Liver (tissue), 9 donors: Measurements from ENCODE around the gene XYLB. TPM values are rescaled to one million over a fixed set of nuclear protein-coding genes. Genes with fewer than 3 reads are reported as not detected.
"Not testable (repeated sequence)": the region's sequence is repeated elsewhere in the genome, so short reads cannot be mapped to it uniquely, and the experiment has no call there.

Experiments used
- DNase-seq: peaks from one replicate; pipeline ENCODE4 v3.0.0-alpha.2; 2017; ENCODE audit warnings: low spot score
- H3K27ac ChIP-seq, 2 donors: one replicate each; pipeline ENCODE4 v1.7.0; 2013; ENCODE audit warnings: inconsistent platforms in 2 of 2, low read length in 2 of 2, control low read depth in 1 of 2, low read depth in 1 of 2, mild to moderate bottlenecking in 1 of 2
- H3K27me3 ChIP-seq, 4 donors: one replicate each; pipeline versions ENCODE4 v1.6.1 to v1.7.0; 2013; ENCODE audit warnings: low read length in 3 of 4, inconsistent platforms in 1 of 4, mild to moderate bottlenecking in 1 of 4, moderate library complexity in 1 of 4; ENCODE audit not compliant: control insufficient read depth in 4 of 4, insufficient read depth in 4 of 4
- H3K36me3 ChIP-seq, 4 donors: one replicate each; pipeline versions ENCODE4 v1.6.1 to v1.7.0; 2013; ENCODE audit warnings: low read length in 3 of 4, mild to moderate bottlenecking in 3 of 4, low read depth in 1 of 4, moderate library complexity in 1 of 4; ENCODE audit not compliant: control insufficient read depth in 4 of 4, insufficient read depth in 3 of 4
- H3K4me1 ChIP-seq, 4 donors: one replicate each; pipeline versions ENCODE4 v1.6.1 to v1.7.0; 2013; ENCODE audit warnings: low read length in 3 of 4, mild to moderate bottlenecking in 3 of 4, moderate library complexity in 1 of 4; ENCODE audit not compliant: control insufficient read depth in 4 of 4, insufficient read depth in 4 of 4
- H3K4me3 ChIP-seq, 3 donors: one replicate each; pipeline versions ENCODE4 v1.6.1 to v1.7.0; 2013; ENCODE audit warnings: low read length in 3 of 3, control low read depth in 1 of 3, low read depth in 1 of 3, mild to moderate bottlenecking in 1 of 3
- H3K9ac ChIP-seq, 2 donors: one replicate each; pipeline ENCODE4 v1.7.0; 2013; ENCODE audit warnings: low read length in 2 of 2, mild to moderate bottlenecking in 2 of 2, moderate library complexity in 2 of 2, control low read depth in 1 of 2, low read depth in 1 of 2
- H3K9me3 ChIP-seq, 4 donors: one replicate each; pipeline versions ENCODE4 v1.6.1 to v1.7.0; 2013; ENCODE audit warnings: low read length in 3 of 4; ENCODE audit not compliant: control insufficient read depth in 4 of 4
- EGR1 ChIP-seq, 2 donors: IDR thresholded peaks; 2 replicates each; pipeline ENCODE4 v1.6.1; 2016 to 2018; ENCODE audit warnings: antibody characterized with exemption in 2 of 2, low read depth in 2 of 2
- FOXA2 ChIP-seq: IDR thresholded peaks from 2 replicates; pipeline ENCODE4 v1.6.1; 2016; ENCODE audit warnings: antibody characterized with exemption
- GABPA ChIP-seq, 2 donors: IDR thresholded peaks in 1 of 2; conservative IDR thresholded peaks in 1 of 2; 2 replicates each; pipeline ENCODE4 v1.6.1; 2016; ENCODE audit warnings: antibody characterized with exemption in 2 of 2, mild to moderate bottlenecking in 1 of 2, moderate library complexity in 1 of 2
- JUND ChIP-seq, 2 donors: IDR thresholded peaks; 2 replicates each; pipeline ENCODE4 v1.6.1; 2016; ENCODE audit warnings: antibody characterized with exemption in 2 of 2
- NR2F2 ChIP-seq: IDR thresholded peaks from 2 replicates; pipeline ENCODE4 v1.6.1; 2016; ENCODE audit warnings: antibody characterized with exemption
- RAD21 ChIP-seq, 2 donors: IDR thresholded peaks; 2 replicates each; pipeline ENCODE4 v1.6.1; 2016; ENCODE audit warnings: antibody characterized with exemption in 2 of 2, mild to moderate bottlenecking in 2 of 2
- WGBS: extraction: QIAGEN DNeasy Blood & Tissue Kit; methylation state at CpG from one replicate; pipeline ENCODE4 v1.1.7; 2013; 5-methylcytosine and 5-hydroxymethylcytosine counted together
- polyA plus RNA-seq, 2 donors: library from polyadenylated mRNA; stranded (reverse) in 1 of 2; unstranded in 1 of 2; fragments of 200-250 nt in 1 of 2; fragments of >200 nt in 1 of 2; fragmentation: Nextera tagmentation in 1 of 2; extraction: Ambion mirVana in 1 of 2; gene quantifications; one replicate each; pipeline versions ENCODE4 v1.2.1 to v1.2.3, GENCODE V29; 2013 to 2015
- total RNA-seq, 2 donors: library from RNA; depleted of rRNA; stranded (reverse); fragments of >200 nt; gene quantifications; one replicate each; pipeline ENCODE4 v1.2.3, GENCODE V29; 2014
- TF ChIP-seq, protein P1 (sequence below): IDR thresholded peaks from 2 replicates; pipeline ENCODE4 v1.6.1; 2016; ENCODE audit warnings: antibody characterized with exemption
- TF ChIP-seq, protein P2 (sequence below): IDR thresholded peaks from 2 replicates; pipeline ENCODE4 v1.6.1; 2016; ENCODE audit warnings: antibody characterized with exemption
- TF ChIP-seq, protein P3 (sequence below): IDR thresholded peaks from 2 replicates; pipeline ENCODE4 v1.6.1; 2016; ENCODE audit warnings: antibody characterized with exemption, mild to moderate bottlenecking
- TF ChIP-seq, protein P4 (sequence below): fragments of 150-350 bp; IDR thresholded peaks from 2 replicates; pipeline ENCODE4 v1.5.1; 2017; ENCODE audit warnings: improper control_type of control experiment, low read depth, low read length; ENCODE audit not compliant: missing input control
- donor health status: healthy.
- donor health status: healthy.
- donor health status: healthy.
- donor health status: healthy.
- donor health status: healthy.

The XYLB gene
- total and polyA plus RNA-seq, 4 donors: 14.2 to 51.5 (median 18.0) TPM

DNA sequence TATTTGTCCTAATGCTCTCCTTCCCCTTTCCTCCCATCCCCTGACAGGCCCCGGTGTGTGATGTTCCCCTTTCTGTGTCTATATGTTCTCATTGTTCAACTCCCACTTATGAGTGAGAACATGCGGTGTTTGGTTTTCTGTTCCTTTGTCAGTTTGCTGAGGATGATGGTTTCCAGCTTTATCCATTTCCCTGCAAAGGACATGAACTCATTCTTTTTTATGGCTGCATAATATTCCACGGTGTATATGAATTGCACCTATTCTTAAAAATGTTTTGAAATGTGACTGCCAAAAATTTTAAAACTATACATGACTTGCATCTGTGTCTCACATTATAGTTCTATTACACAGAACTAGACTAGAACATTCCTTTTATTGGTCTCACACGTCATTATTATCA, 25.9 kb upstream of the XYLB start:
- not testable (repeated sequence) for H3K9ac ChIP-seq, H3K27me3 ChIP-seq, H3K4me3 ChIP-seq, H3K36me3 ChIP-seq, H3K27ac ChIP-seq, H3K4me1 ChIP-seq, H3K9me3 ChIP-seq, DNase-seq
- WGBS: 95% methylated on average over 4 of the region's 4 CpGs

DNA sequence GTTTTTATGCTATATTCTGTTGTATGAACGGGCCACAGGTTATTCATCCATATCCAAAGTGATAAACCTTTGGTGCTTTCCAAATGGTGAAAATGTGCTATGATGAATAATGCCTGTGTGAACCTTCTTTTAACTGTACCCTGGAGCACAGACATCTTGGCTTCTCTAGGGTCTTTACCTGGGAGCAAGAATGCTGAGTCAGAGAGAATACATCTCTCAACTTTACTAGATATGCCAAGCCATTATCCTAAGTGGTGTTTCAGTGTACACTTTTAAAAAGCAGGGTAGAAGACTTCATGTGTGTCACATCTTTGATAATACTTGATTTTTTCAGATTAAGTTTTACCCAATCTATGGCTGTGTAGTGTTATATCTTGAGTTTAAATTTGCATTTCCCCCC, 23.5 kb upstream of the XYLB start:
- no peak for TF ChIP-seq JUND (IDR thresholded peaks at IDR 0.05)
- no peak for TF ChIP-seq RAD21 (IDR thresholded peaks at IDR 0.05)
- TF ChIP-seq, protein P1, sequence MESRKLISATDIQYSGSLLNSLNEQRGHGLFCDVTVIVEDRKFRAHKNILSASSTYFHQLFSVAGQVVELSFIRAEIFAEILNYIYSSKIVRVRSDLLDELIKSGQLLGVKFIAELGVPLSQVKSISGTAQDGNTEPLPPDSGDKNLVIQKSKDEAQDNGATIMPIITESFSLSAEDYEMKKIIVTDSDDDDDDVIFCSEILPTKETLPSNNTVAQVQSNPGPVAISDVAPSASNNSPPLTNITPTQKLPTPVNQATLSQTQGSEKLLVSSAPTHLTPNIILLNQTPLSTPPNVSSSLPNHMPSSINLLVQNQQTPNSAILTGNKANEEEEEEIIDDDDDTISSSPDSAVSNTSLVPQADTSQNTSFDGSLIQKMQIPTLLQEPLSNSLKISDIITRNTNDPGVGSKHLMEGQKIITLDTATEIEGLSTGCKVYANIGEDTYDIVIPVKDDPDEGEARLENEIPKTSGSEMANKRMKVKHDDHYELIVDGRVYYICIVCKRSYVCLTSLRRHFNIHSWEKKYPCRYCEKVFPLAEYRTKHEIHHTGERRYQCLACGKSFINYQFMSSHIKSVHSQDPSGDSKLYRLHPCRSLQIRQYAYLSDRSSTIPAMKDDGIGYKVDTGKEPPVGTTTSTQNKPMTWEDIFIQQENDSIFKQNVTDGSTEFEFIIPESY: no peak
- TF ChIP-seq, protein P2, sequence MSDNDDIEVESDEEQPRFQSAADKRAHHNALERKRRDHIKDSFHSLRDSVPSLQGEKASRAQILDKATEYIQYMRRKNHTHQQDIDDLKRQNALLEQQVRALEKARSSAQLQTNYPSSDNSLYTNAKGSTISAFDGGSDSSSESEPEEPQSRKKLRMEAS: no peak
- TF ChIP-seq NR2F2: no peak
- TF ChIP-seq, protein P3, sequence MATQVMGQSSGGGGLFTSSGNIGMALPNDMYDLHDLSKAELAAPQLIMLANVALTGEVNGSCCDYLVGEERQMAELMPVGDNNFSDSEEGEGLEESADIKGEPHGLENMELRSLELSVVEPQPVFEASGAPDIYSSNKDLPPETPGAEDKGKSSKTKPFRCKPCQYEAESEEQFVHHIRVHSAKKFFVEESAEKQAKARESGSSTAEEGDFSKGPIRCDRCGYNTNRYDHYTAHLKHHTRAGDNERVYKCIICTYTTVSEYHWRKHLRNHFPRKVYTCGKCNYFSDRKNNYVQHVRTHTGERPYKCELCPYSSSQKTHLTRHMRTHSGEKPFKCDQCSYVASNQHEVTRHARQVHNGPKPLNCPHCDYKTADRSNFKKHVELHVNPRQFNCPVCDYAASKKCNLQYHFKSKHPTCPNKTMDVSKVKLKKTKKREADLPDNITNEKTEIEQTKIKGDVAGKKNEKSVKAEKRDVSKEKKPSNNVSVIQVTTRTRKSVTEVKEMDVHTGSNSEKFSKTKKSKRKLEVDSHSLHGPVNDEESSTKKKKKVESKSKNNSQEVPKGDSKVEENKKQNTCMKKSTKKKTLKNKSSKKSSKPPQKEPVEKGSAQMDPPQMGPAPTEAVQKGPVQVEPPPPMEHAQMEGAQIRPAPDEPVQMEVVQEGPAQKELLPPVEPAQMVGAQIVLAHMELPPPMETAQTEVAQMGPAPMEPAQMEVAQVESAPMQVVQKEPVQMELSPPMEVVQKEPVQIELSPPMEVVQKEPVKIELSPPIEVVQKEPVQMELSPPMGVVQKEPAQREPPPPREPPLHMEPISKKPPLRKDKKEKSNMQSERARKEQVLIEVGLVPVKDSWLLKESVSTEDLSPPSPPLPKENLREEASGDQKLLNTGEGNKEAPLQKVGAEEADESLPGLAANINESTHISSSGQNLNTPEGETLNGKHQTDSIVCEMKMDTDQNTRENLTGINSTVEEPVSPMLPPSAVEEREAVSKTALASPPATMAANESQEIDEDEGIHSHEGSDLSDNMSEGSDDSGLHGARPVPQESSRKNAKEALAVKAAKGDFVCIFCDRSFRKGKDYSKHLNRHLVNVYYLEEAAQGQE: no peak
- TF ChIP-seq GABPA (IDR thresholded peaks at IDR 0.05 in 1 of 2, conservative IDR thresholded peaks at IDR 0.05 in 1 of 2): no peak
- TF ChIP-seq FOXA2: no peak
- TF ChIP-seq EGR1 (IDR thresholded peaks at IDR 0.05; ENCODE audit: low read depth in 2 of 2): no peak
- H3K36me3 ChIP-seq: no peaks in the 10 kb centered on the region
- no peak overlapping the region for H3K9ac ChIP-seq
- peaks cover 0 to 3% (median 0%) of the 10 kb centered on the region in 4 donors for H3K9me3 ChIP-seq
- 95% methylated on average over 1 of the region's 1 CpG for WGBS
- no peaks in the 10 kb centered on the region for H3K27me3 ChIP-seq
- no peaks in the 10 kb centered on the region for H3K4me1 ChIP-seq
- DNase-seq: no peak
- H3K4me3 ChIP-seq: no peak overlapping the region
- H3K27ac ChIP-seq: no peak overlapping the region

DNA sequence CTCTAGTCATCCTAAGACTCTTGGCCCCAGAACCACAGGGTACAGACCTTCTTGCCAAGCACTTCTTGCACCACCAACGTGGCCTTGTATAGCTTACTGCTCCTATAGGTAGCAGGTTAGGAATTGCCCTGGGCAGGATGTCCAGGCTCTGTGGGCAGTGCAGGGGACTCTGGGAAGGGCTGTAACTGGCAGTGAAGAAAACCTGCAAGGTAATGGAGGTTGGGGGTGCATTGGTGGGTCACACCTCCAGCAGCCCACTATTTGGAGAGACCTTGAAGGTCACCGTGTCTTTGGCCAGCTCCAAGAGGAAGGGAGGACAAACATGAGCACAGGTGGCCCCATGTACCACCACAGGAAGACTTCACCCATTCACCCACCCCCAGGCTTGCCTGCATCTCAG, 21.3 kb upstream of the XYLB start:
- Histone ChIP-seq H3K4me3 (no peak overlapping the region), H3K27me3 (no peaks in the 10 kb centered on the region), H3K4me1 (no peaks in the 10 kb centered on the region), H3K27ac (no peak overlapping the region), H3K9ac (no peak overlapping the region), H3K9me3 (peaks cover 0 to 3% (median 0%) of the 10 kb centered on the region in 4 donors), H3K36me3 (no peaks in the 10 kb centered on the region)
- no peak for DNase-seq
- 82% methylated on average over 2 of the region's 2 CpGs for WGBS
- TF ChIP-seq, protein P4, sequence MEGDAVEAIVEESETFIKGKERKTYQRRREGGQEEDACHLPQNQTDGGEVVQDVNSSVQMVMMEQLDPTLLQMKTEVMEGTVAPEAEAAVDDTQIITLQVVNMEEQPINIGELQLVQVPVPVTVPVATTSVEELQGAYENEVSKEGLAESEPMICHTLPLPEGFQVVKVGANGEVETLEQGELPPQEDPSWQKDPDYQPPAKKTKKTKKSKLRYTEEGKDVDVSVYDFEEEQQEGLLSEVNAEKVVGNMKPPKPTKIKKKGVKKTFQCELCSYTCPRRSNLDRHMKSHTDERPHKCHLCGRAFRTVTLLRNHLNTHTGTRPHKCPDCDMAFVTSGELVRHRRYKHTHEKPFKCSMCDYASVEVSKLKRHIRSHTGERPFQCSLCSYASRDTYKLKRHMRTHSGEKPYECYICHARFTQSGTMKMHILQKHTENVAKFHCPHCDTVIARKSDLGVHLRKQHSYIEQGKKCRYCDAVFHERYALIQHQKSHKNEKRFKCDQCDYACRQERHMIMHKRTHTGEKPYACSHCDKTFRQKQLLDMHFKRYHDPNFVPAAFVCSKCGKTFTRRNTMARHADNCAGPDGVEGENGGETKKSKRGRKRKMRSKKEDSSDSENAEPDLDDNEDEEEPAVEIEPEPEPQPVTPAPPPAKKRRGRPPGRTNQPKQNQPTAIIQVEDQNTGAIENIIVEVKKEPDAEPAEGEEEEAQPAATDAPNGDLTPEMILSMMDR: no peak
- TF ChIP-seq FOXA2: no peak
- no peak for TF ChIP-seq JUND (IDR thresholded peaks at IDR 0.05)
